Mesenchymal stem cell (in vitro differentiated cells and primary cell): ENCODE data around the gene TENM4.

Source experiments
- DNase-seq: peaks from one replicate; pipeline ENCODE4 v3.0.0-alpha.2; 2013
- H2AFZ ChIP-seq: one replicate; pipeline ENCODE4 v1.6.1; 2013; ENCODE audit warnings: low read depth, mild to moderate bottlenecking, control low read depth, inconsistent platforms, low read length, moderate library complexity
- H2AK5ac ChIP-seq: 2 replicates; pipeline ENCODE4 v1.6.1; 2013; ENCODE audit warnings: low read length, moderate library complexity, mild to moderate bottlenecking, inconsistent platforms; ENCODE audit not compliant: severe bottlenecking
- H2BK120ac ChIP-seq: one replicate; pipeline ENCODE4 v1.6.1; 2013; ENCODE audit warnings: low read depth, mild to moderate bottlenecking, inconsistent platforms, low read length, moderate library complexity
- H2BK12ac ChIP-seq, 2 experiments: one replicate each; pipeline ENCODE4 v1.6.1; 2013; ENCODE audit warnings: inconsistent platforms in 2 of 2, low read length in 2 of 2, mild to moderate bottlenecking in 2 of 2, moderate library complexity in 2 of 2, control low read depth in 1 of 2
- H2BK15ac ChIP-seq: one replicate; pipeline ENCODE4 v1.6.1; 2013; ENCODE audit warnings: mild to moderate bottlenecking, low read depth, inconsistent platforms; ENCODE audit not compliant: poor library complexity, severe bottlenecking
- H2BK5ac ChIP-seq: 2 replicates; pipeline ENCODE4 v1.6.1; 2013; ENCODE audit warnings: low read depth, mild to moderate bottlenecking, low read length, control low read depth, inconsistent platforms; ENCODE audit not compliant: poor library complexity, severe bottlenecking
- H3K14ac ChIP-seq, 2 experiments: one replicate each; pipeline ENCODE4 v1.6.1; 2013; ENCODE audit warnings: inconsistent platforms in 2 of 2, low read length in 2 of 2, control low read depth in 1 of 2, mild to moderate bottlenecking in 1 of 2, moderate library complexity in 1 of 2
- H3K18ac ChIP-seq, 2 experiments: one replicate each; pipeline ENCODE4 v1.6.1; 2013; ENCODE audit warnings: inconsistent platforms in 2 of 2, low read length in 2 of 2, control low read depth in 1 of 2, low read depth in 1 of 2, mild to moderate bottlenecking in 1 of 2
- H3K23ac ChIP-seq, 2 experiments: one replicate each; pipeline ENCODE4 v1.6.1; 2013; ENCODE audit warnings: inconsistent platforms in 2 of 2, low read length in 2 of 2, mild to moderate bottlenecking in 2 of 2, moderate library complexity in 2 of 2, control low read depth in 1 of 2
- H3K27ac ChIP-seq: 2 replicates; pipeline ENCODE4 v1.5.1; 2013; ENCODE audit warnings: mild to moderate bottlenecking, moderate library complexity, low read length, control low read depth, inconsistent platforms; ENCODE audit not compliant: poor library complexity, severe bottlenecking
- H3K27me3 ChIP-seq, 2 experiments: 2 replicates each; pipeline versions ENCODE4 v1.6.1 to v1.7.0; 2013; ENCODE audit warnings: low read length in 2 of 2, mild to moderate bottlenecking in 2 of 2, moderate library complexity in 2 of 2, control low read depth in 1 of 2, inconsistent platforms in 1 of 2; ENCODE audit not compliant: control insufficient read depth in 1 of 2, insufficient read depth in 1 of 2
- H3K36me3 ChIP-seq, 2 experiments: 2 replicates each; pipeline versions ENCODE4 v1.6.1 to v1.7.0; 2013; ENCODE audit warnings: low read length in 2 of 2, control low read depth in 1 of 2, inconsistent platforms in 1 of 2, low read depth in 1 of 2, mild to moderate bottlenecking in 1 of 2; ENCODE audit not compliant: insufficient read depth in 2 of 2, control insufficient read depth in 1 of 2
- H3K4ac ChIP-seq, 2 experiments: one replicate each; pipeline ENCODE4 v1.6.1; 2013; ENCODE audit warnings: inconsistent platforms in 2 of 2, low read length in 2 of 2, mild to moderate bottlenecking in 2 of 2, moderate library complexity in 2 of 2, control low read depth in 1 of 2, low read depth in 1 of 2
- H3K4me1 ChIP-seq: 2 replicates; pipeline ENCODE4 v1.6.1; 2013; ENCODE audit warnings: low read depth, low read length, control low read depth; ENCODE audit not compliant: control insufficient read depth, insufficient read depth
- H3K4me2 ChIP-seq: 2 replicates; pipeline ENCODE4 v1.6.1; 2013; ENCODE audit warnings: low read length, mild to moderate bottlenecking, inconsistent platforms; ENCODE audit not compliant: poor library complexity, severe bottlenecking
- H3K4me3 ChIP-seq, 2 experiments: 2 replicates each; pipeline versions ENCODE4 v1.5.1 to v1.7.0; 2013; ENCODE audit warnings: low read length in 2 of 2, mild to moderate bottlenecking in 2 of 2, control low read depth in 1 of 2, low read depth in 1 of 2; ENCODE audit not compliant: insufficient read depth in 1 of 2
- H3K79me1 ChIP-seq: replicated peaks from 2 replicates; pipeline ENCODE4 v1.6.1; 2013; ENCODE audit warnings: mild to moderate bottlenecking, control low read depth, low read length, inconsistent platforms; ENCODE audit not compliant: poor library complexity, severe bottlenecking
- H3K9ac ChIP-seq: 2 replicates; pipeline ENCODE4 v1.7.0; 2013; ENCODE audit warnings: mild to moderate bottlenecking, low read length, moderate library complexity
- H3K9me3 ChIP-seq: 2 replicates; pipeline ENCODE4 v1.7.0; 2013; ENCODE audit warnings: mild to moderate bottlenecking, low read length; ENCODE audit not compliant: control insufficient read depth
- H4K8ac ChIP-seq: one replicate; pipeline ENCODE4 v1.6.1; 2013; ENCODE audit warnings: inconsistent platforms, mild to moderate bottlenecking, low read length, moderate library complexity
- H4K91ac ChIP-seq: one replicate; pipeline ENCODE4 v1.6.1; 2013; ENCODE audit warnings: mild to moderate bottlenecking, low read length, inconsistent platforms
- WGBS: methylation state at CpG from one replicate; pipeline ENCODE4 v1.1.7; 2013; ENCODE audit warnings: mixed read lengths; 5-methylcytosine and 5-hydroxymethylcytosine counted together

Gene TENM4

GRCh38 chr11:78633516-78634310, 807.1 kb downstream of the TENM4 start:
- Histone ChIP-seq H2BK5ac (no peak overlapping the region), H3K23ac (no peak overlapping the region), H3K4me3 (no peak overlapping the region), H4K8ac (no peak overlapping the region), H3K18ac (no peak overlapping the region), H3K9ac (no peak overlapping the region), H3K27ac (no peak overlapping the region), H3K9me3 (peaks cover 21% of the 10 kb centered on the region), H2AK5ac (no peak overlapping the region), H3K27me3 (no peaks in the 10 kb centered on the region), H2BK15ac (no peak overlapping the region), H2BK120ac (no peak overlapping the region), H3K36me3 (no peaks in the 10 kb centered on the region), H3K4ac (no peak overlapping the region), H3K79me1 (no peaks in the 10 kb centered on the region), H4K91ac (no peak overlapping the region), H2AFZ (no peak overlapping the region), H3K4me1 (no peaks in the 10 kb centered on the region), H2BK12ac (no peak overlapping the region), H3K4me2 (no peak overlapping the region), H3K14ac (no peak overlapping the region)
- 72% methylated on average over 7 of the region's 7 CpGs for WGBS
- DNase-seq: no peak

- H3K79me1 ChIP-seq: no peaks in the 10 kb centered on the region
- H3K9ac ChIP-seq: no peak overlapping the region
- H3K18ac ChIP-seq: no peak overlapping the region
- no peak overlapping the region for H2BK5ac ChIP-seq
- H2AFZ ChIP-seq: no peak overlapping the region
- peaks cover 41% of the 10 kb centered on the region for H3K9me3 ChIP-seq
- H2BK120ac ChIP-seq: no peak overlapping the region
- H3K4ac ChIP-seq: no peak overlapping the region
- no peak overlapping the region for H3K14ac ChIP-seq
- H4K91ac ChIP-seq: no peak overlapping the region
- H3K4me1 ChIP-seq: no peaks in the 10 kb centered on the region
- H3K27ac ChIP-seq: no peak overlapping the region
- DNase-seq: no peak
- no peak overlapping the region for H2BK12ac ChIP-seq
- no peak overlapping the region for H3K4me3 ChIP-seq
- H3K4me2 ChIP-seq: no peak overlapping the region
- no peak overlapping the region for H4K8ac ChIP-seq
- no peaks in the 10 kb centered on the region for H3K36me3 ChIP-seq
- no peak overlapping the region for H3K23ac ChIP-seq
- H2BK15ac ChIP-seq: no peak overlapping the region
- no peaks in the 10 kb centered on the region for H3K27me3 ChIP-seq
- 81% methylated on average over 4 of the region's 4 CpGs for WGBS
- no peak overlapping the region for H2AK5ac ChIP-seq
These were observed 810.1 kb downstream of the TENM4 start for GRCh38 chr11:78630561-78631303.

GRCh38 chr11:78630155-78630554, 810.7 kb downstream of the TENM4 start:
- H4K91ac ChIP-seq: no peak overlapping the region
- no peak overlapping the region for H3K4me3 ChIP-seq
- no peaks in the 10 kb centered on the region for H3K27me3 ChIP-seq
- no peak overlapping the region for H2BK5ac ChIP-seq
- no peak overlapping the region for H3K18ac ChIP-seq
- no peak overlapping the region for H3K4me2 ChIP-seq
- no peak overlapping the region for H2AK5ac ChIP-seq
- no peaks in the 10 kb centered on the region for H3K4me1 ChIP-seq
- no peak overlapping the region for H2AFZ ChIP-seq
- no peak overlapping the region for H3K4ac ChIP-seq
- H3K79me1 ChIP-seq: no peaks in the 10 kb centered on the region
- H3K27ac ChIP-seq: no peak overlapping the region
- no peaks in the 10 kb centered on the region for H3K36me3 ChIP-seq
- no peak overlapping the region for H2BK12ac ChIP-seq
- peaks cover 44% of the 10 kb centered on the region for H3K9me3 ChIP-seq
- H2BK15ac ChIP-seq: no peak overlapping the region
- no peak overlapping the region for H3K9ac ChIP-seq
- WGBS: no CpG with 5 or more reads among the region's 3 CpGs
- H4K8ac ChIP-seq: no peak overlapping the region
- H3K14ac ChIP-seq: no peak overlapping the region
- H3K23ac ChIP-seq: no peak overlapping the region
- no peak for DNase-seq
- no peak overlapping the region for H2BK120ac ChIP-seq

GRCh38 chr11:78622666-78623065, 818.2 kb downstream of the TENM4 start:
- Histone ChIP-seq H3K4me2 (no peak overlapping the region), H3K4me3 (no peak overlapping the region), H3K27ac (no peak overlapping the region), H2BK5ac (no peak overlapping the region), H3K4me1 (no peaks in the 10 kb centered on the region), H4K91ac (no peak overlapping the region), H2AFZ (no peak overlapping the region), H3K23ac (no peak overlapping the region), H3K36me3 (no peaks in the 10 kb centered on the region), H2AK5ac (no peak overlapping the region), H3K9me3 (peaks cover 40% of the 10 kb centered on the region), H2BK120ac (no peak overlapping the region), H2BK12ac (no peak overlapping the region), H3K4ac (no peak overlapping the region), H3K27me3 (no peaks in the 10 kb centered on the region), H3K9ac (no peak overlapping the region), H3K18ac (no peak overlapping the region), H3K14ac (no peak overlapping the region), H2BK15ac (no peak overlapping the region), H4K8ac (no peak overlapping the region), H3K79me1 (no peaks in the 10 kb centered on the region)
- DNase-seq: no peak
- 70% methylated on average over 5 of the region's 5 CpGs for WGBS
